GM18909 (cell line): ENCODE data around the gene PKP1.

ENCODE experiments used
- ATAC-seq: cut with Tn5 transposase; IDR thresholded peaks from one replicate; pipeline ENCODE4 v1.9.1; 2021; ENCODE audit warnings: mild to moderate bottlenecking; ENCODE audit not compliant: unreplicated experiment, poor library complexity

The PKP1 gene

GRCh38 chr1:201260236-201260590 lies 23.1 kb upstream of the PKP1 start:
- no peak for ATAC-seq

GRCh38 chr1:201260648-201261311 lies 22.5 kb upstream of the PKP1 start:
- no peak for ATAC-seq

- ATAC-seq: no peak
These were observed 21.3 kb upstream of the PKP1 start for GRCh38 chr1:201261771-201262547.

GRCh38 chr1:201262963-201263608 lies 20.2 kb upstream of the PKP1 start:
- no peak for ATAC-seq

- no peak for ATAC-seq
These were observed 19.2 kb upstream of the PKP1 start for GRCh38 chr1:201264072-201264471.

- no peak for ATAC-seq
These were observed 18.8 kb upstream of the PKP1 start for GRCh38 chr1:201264554-201264953.

GRCh38 chr1:201265756-201266155 lies 17.6 kb upstream of the PKP1 start:
- ATAC-seq: no peak

- no peak for ATAC-seq
These were observed 17.0 kb upstream of the PKP1 start for GRCh38 chr1:201266276-201266675.

GRCh38 chr1:201266774-201267173 lies 16.5 kb upstream of the PKP1 start:
- no peak for ATAC-seq

GRCh38 chr1:201267481-201268229 lies 15.7 kb upstream of the PKP1 start:
- ATAC-seq: no peak

GRCh38 chr1:201268604-201269151 lies 14.6 kb upstream of the PKP1 start:
- no peak for ATAC-seq

- no peak for ATAC-seq
These were observed 14.0 kb upstream of the PKP1 start for GRCh38 chr1:201269281-201269680.

- no peak for ATAC-seq
These were observed 13.4 kb upstream of the PKP1 start for GRCh38 chr1:201269900-201270410.

GRCh38 chr1:201270616-201271390 lies 12.5 kb upstream of the PKP1 start:
- no peak for ATAC-seq

GRCh38 chr1:201272799-201273198 lies 10.5 kb upstream of the PKP1 start:
- no peak for ATAC-seq

GRCh38 chr1:201274616-201275252 lies 8.6 kb upstream of the PKP1 start:
- ATAC-seq: no peak

GRCh38 chr1:201275253-201275666 lies 8.0 kb upstream of the PKP1 start:
- ATAC-seq: no peak

GRCh38 chr1:201276891-201277290 lies 6.4 kb upstream of the PKP1 start:
- no peak for ATAC-seq

- ATAC-seq: no peak
These were observed 5.9 kb upstream of the PKP1 start for GRCh38 chr1:201277441-201277840.
